ENCODE data around the gene EIF2D. TPM values are rescaled to one million over a fixed set of nuclear protein-coding genes. Genes with fewer than 3 reads are reported as not detected.
A peak's percentile ranks its signal among the peaks of the same experiment; 100 is the strongest.

The EIF2D gene
- polyA plus RNA-seq, 2 of the 4 experiments (the other 2 are of a cell fraction) = 31.8 to 63.2 TPM

DNA sequence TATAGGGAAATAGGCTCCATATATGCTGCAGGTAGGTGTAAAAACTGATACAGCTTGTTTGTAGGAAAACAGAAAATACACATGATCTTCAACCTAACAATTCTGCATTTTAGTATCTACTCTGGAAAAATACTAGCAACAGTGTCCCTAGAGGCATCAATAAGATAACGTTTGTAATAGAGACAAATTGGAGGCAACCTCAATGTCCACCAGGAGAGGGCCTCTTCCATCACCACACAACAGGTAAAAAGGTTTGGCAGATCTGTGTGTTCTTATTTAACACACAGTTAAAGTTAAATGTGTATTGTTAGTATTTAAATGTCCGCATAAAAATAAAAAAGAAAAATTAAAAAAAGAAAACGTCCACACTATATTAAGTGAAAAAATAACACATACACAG is 5.4 kb downstream of the EIF2D start:
- WGBS (ENCODE audit: missing lambda C conversion rate) = 30% methylated on average over 3 of the region's 3 CpGs
- ChIA-PET CTCF (interaction anchor here (0.8 to 11.4 kb wide), 25 partner anchors 8 to 893 kb away, joined by 3 to 163 read pairs (median 4); partner anchors contain the start of gene DYRK3), POLR2A (no interaction called here)
- Histone ChIP-seq H3K4me3 (no peak overlapping the region), H3K27ac (no peak overlapping the region), H3K9me3 (no peaks in the 10 kb centered on the region), H3K4me2 (no peak overlapping the region), H3K4me1 (peaks cover 6% of the 10 kb centered on the region)
- ATAC-seq (peak; percentile 81 to 90), FAIRE-seq (no peak), DNase-seq (ENCODE audit: low read depth in 1 of 2, low spot score in 1 of 2) (peak; percentile 65 to 77)
- no peak for TF ChIP-seq EHF (CRISPR knock-in tag; IDR thresholded peaks at IDR 0.05)
- TF ChIP-seq, protein P1, sequence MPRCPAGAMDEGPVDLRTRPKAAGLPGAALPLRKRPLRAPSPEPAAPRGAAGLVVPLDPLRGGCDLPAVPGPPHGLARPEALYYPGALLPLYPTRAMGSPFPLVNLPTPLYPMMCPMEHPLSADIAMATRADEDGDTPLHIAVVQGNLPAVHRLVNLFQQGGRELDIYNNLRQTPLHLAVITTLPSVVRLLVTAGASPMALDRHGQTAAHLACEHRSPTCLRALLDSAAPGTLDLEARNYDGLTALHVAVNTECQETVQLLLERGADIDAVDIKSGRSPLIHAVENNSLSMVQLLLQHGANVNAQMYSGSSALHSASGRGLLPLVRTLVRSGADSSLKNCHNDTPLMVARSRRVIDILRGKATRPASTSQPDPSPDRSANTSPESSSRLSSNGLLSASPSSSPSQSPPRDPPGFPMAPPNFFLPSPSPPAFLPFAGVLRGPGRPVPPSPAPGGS (IDR thresholded peaks at IDR 0.05) = no peak
- TF ChIP-seq, protein P2, sequence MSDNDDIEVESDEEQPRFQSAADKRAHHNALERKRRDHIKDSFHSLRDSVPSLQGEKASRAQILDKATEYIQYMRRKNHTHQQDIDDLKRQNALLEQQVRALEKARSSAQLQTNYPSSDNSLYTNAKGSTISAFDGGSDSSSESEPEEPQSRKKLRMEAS (IDR thresholded peaks at IDR 0.05) = no peak
- peak; percentile 25 to 30; a peak in 2 of 5 replicates for TF ChIP-seq RAD21 (conservative IDR thresholded peaks at IDR 0.05 in 1 of 2, IDR thresholded peaks at IDR 0.05 in 1 of 2)
- no peak for TF ChIP-seq FOSL2 (IDR thresholded peaks at IDR 0.05)
- no peak for TF ChIP-seq FOSL2 (CRISPR knock-in tag; IDR thresholded peaks at IDR 0.05)
- no peak for TF ChIP-seq NPAS2 (CRISPR knock-in tag; IDR thresholded peaks at IDR 0.05; ENCODE audit: borderline replicate concordance)
- no peak for TF ChIP-seq TP53 (CRISPR knock-in tag; IDR thresholded peaks at IDR 0.05)
- no peak for TF ChIP-seq POLR2AphosphoS2 (conservative IDR thresholded peaks at IDR 0.05; ENCODE audit: low read length)
- no peak for TF ChIP-seq KDM5A (IDR thresholded peaks at IDR 0.05)
- no peak for TF ChIP-seq RCOR1 (IDR thresholded peaks at IDR 0.05; ENCODE audit: low read depth, low read length)
- TF ChIP-seq, protein P3, sequence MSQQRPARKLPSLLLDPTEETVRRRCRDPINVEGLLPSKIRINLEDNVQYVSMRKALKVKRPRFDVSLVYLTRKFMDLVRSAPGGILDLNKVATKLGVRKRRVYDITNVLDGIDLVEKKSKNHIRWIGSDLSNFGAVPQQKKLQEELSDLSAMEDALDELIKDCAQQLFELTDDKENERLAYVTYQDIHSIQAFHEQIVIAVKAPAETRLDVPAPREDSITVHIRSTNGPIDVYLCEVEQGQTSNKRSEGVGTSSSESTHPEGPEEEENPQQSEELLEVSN (IDR thresholded peaks at IDR 0.05; ENCODE audit: borderline replicate concordance, low read depth) = no peak
- TF ChIP-seq NR3C1 (IDR thresholded peaks at IDR 0.05) = no peak
- peak; percentile 53 for TF ChIP-seq SMC3 (IDR thresholded peaks at IDR 0.05)
- no peak for TF ChIP-seq CBX2 (IDR thresholded peaks at IDR 0.05; ENCODE audit: borderline replicate concordance, low read depth)
- TF ChIP-seq ESRRA (IDR thresholded peaks at IDR 0.05; ENCODE audit: borderline replicate concordance, low read length) = no peak
- no peak for TF ChIP-seq NFE2L2 (conservative IDR thresholded peaks at IDR 0.05; ENCODE audit: low read length)
- TF ChIP-seq, protein P4, sequence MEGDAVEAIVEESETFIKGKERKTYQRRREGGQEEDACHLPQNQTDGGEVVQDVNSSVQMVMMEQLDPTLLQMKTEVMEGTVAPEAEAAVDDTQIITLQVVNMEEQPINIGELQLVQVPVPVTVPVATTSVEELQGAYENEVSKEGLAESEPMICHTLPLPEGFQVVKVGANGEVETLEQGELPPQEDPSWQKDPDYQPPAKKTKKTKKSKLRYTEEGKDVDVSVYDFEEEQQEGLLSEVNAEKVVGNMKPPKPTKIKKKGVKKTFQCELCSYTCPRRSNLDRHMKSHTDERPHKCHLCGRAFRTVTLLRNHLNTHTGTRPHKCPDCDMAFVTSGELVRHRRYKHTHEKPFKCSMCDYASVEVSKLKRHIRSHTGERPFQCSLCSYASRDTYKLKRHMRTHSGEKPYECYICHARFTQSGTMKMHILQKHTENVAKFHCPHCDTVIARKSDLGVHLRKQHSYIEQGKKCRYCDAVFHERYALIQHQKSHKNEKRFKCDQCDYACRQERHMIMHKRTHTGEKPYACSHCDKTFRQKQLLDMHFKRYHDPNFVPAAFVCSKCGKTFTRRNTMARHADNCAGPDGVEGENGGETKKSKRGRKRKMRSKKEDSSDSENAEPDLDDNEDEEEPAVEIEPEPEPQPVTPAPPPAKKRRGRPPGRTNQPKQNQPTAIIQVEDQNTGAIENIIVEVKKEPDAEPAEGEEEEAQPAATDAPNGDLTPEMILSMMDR (IDR thresholded peaks at IDR 0.05) = peak; percentile 69
- TF ChIP-seq FOXS1 (CRISPR knock-in tag; IDR thresholded peaks at IDR 0.05) = no peak
- TF ChIP-seq CHD4 (IDR thresholded peaks at IDR 0.05; ENCODE audit: borderline replicate concordance) = no peak
- no peak for TF ChIP-seq CEBPB (IDR thresholded peaks at IDR 0.05)

DNA sequence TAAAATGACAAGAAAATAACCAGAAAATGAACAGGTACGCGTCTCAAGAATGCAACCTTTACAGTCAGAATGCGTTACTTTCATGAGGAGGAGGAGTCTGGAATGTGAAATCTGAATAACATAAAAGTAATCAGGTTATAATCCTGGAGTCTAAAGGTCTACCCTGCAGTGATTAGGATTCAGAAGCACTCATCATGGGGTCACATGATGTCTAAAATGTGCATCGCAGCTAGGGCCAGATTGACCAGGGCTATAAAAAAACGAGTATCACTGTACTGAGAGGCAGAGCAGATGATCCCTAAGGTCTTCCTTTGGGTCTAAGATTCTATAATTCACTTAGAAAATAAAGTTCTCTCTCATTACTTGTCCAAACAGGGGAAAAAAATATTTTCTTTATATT is 7.4 kb downstream of the EIF2D start:
- Histone ChIP-seq H3K9me3 (no peaks in the 10 kb centered on the region), H3K4me2 (no peak overlapping the region), H3K4me1 (no peaks in the 10 kb centered on the region), H3K27ac (no peak overlapping the region), H3K4me3 (no peak overlapping the region)
- TF ChIP-seq BHLHE40 (IDR thresholded peaks at IDR 0.05; ENCODE audit: low read depth, low read length) (no peak), EHMT2 (IDR thresholded peaks at IDR 0.05; ENCODE audit: low read depth) (no peak), MAFK (IDR thresholded peaks at IDR 0.05; ENCODE audit: partially characterized antibody) (no peak), NPAS2 (CRISPR knock-in tag; IDR thresholded peaks at IDR 0.05; ENCODE audit: borderline replicate concordance) (no peak), HOXB5 (CRISPR knock-in tag; IDR thresholded peaks at IDR 0.05) (no peak), HOXB13 (CRISPR knock-in tag; IDR thresholded peaks at IDR 0.05; ENCODE audit: low read depth) (no peak), KDM5A (IDR thresholded peaks at IDR 0.05) (no peak), RNF2 (IDR thresholded peaks at IDR 0.05; ENCODE audit: borderline replicate concordance, low read depth) (no peak), HDAC2 (IDR thresholded peaks at IDR 0.05) (no peak), ZFP36 (IDR thresholded peaks at IDR 0.05; ENCODE audit: borderline replicate concordance, partially characterized antibody) (no peak), RFX5 (IDR thresholded peaks at IDR 0.05) (no peak)
- TF ChIP-seq, protein P5, sequence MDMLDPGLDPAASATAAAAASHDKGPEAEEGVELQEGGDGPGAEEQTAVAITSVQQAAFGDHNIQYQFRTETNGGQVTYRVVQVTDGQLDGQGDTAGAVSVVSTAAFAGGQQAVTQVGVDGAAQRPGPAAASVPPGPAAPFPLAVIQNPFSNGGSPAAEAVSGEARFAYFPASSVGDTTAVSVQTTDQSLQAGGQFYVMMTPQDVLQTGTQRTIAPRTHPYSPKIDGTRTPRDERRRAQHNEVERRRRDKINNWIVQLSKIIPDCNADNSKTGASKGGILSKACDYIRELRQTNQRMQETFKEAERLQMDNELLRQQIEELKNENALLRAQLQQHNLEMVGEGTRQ (IDR thresholded peaks at IDR 0.05) = no peak
- TF ChIP-seq, protein P6, sequence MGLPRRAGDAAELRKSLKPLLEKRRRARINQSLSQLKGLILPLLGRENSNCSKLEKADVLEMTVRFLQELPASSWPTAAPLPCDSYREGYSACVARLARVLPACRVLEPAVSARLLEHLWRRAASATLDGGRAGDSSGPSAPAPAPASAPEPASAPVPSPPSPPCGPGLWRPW (IDR thresholded peaks at IDR 0.05) = no peak
- TF ChIP-seq, protein P7, sequence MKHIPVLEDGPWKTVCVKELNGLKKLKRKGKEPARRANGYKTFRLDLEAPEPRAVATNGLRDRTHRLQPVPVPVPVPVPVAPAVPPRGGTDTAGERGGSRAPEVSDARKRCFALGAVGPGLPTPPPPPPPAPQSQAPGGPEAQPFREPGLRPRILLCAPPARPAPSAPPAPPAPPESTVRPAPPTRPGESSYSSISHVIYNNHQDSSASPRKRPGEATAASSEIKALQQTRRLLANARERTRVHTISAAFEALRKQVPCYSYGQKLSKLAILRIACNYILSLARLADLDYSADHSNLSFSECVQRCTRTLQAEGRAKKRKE (CRISPR knock-in tag; IDR thresholded peaks at IDR 0.05; ENCODE audit: low read depth) = no peak
- TF ChIP-seq, protein P3 (IDR thresholded peaks at IDR 0.05; ENCODE audit: borderline replicate concordance, low read depth) = no peak
- 89% methylated on average over 5 of the region's 5 CpGs for WGBS (ENCODE audit: missing lambda C conversion rate)
- ATAC-seq (no peak), FAIRE-seq (no peak), DNase-seq (ENCODE audit: low read depth in 1 of 2, low spot score in 1 of 2) (no peak)
- ChIA-PET CTCF (interaction anchor here (0.9 to 2.3 kb wide), 6 partner anchors 22 to 377 kb away, joined by 3 to 8 read pairs (median 4); no protein-coding TSS in a partner anchor), POLR2A (no interaction called here)
